ENCODE data around the gene ZNF777. TPM values are rescaled to one million over a fixed set of nuclear protein-coding genes. Genes with fewer than 3 reads are reported as not detected.

Gene ZNF777
- total and polyA plus RNA-seq, 9 of the 15 experiments (the other 6 are each of a cell fraction or from before 2014, with no cell fraction given) = 0.11 to 32.6 (median 9.0) TPM

DNA sequence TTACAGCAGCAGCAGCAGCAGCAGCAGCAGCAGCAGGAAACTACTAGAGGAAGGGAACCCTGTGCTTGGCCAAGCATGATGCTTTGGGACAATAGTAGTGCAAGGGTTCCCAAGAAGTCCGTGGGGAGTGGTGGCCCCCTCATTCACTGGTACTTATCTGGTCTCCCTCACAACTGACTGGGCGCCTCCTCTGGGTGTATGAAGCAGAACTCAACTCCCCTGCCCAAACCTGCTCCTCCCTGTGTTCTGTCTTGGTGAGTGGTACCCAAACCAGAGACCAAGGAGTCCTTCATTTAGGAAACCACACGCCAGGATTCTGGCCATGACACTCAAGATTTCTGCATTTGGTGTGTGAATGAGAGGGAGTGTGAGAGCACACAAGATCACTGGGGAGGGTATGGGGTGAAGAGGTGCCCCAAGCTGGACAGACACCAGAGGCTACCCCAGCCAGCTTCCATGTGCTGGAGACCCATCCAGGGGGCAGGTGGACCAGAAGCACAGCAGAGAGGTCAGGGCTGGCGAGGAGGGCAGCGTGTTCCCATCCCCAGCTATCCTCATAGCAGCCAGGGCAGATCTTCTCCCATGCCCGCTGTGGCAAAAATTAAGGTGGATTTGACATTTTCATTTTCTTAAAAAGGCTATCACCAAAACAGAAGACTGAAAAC is 10.6 kb upstream of the ZNF777 start:
- Histone ChIP-seq H3K79me2 (ENCODE audit: control insufficient read depth, insufficient read depth, low read length) (no peaks in the 10 kb centered on the region), H3K9me1 (ENCODE audit: control insufficient read depth, insufficient read depth, low read length) (no peaks in the 10 kb centered on the region), H3K9ac (ENCODE audit: insufficient read depth in 1 of 2, low read depth in 2 of 2, low read length in 2 of 2) (no peak overlapping the region), H3K9me3 (replicated peaks; ENCODE audit: control insufficient read depth, insufficient read depth, low read depth, low read length) (no peaks in the 10 kb centered on the region; the same call in 1 of the 2 replicates), H4K20me1 (replicated peaks; ENCODE audit: control insufficient read depth, insufficient read depth, low read length) (no peaks in the 10 kb centered on the region), H3K27me3 (ENCODE audit: control insufficient read depth in 2 of 2, insufficient read depth in 2 of 2, low read length in 2 of 2) (no peaks in the 10 kb centered on the region), H3K4me1 (replicated peaks in 1 of 2; ENCODE audit: control insufficient read depth in 2 of 2, insufficient read depth in 2 of 2, low read length in 2 of 2) (no peaks in the 10 kb centered on the region; a peak in 1 of 5 replicates), H3K36me3 (ENCODE audit: control insufficient read depth, insufficient read depth, low read length) (peaks cover 40% of the 10 kb centered on the region), H3K4me2 (ENCODE audit: insufficient read depth, low read length) (no peak overlapping the region), H3K27ac (ENCODE audit: extremely low read depth, low read depth, low read length) (no peak overlapping the region), H3K4me3 (no peak overlapping the region), H2AFZ (ENCODE audit: low read depth, low read length) (no peak overlapping the region)
- no peak for FAIRE-seq
- POLR2A ChIA-PET = no interaction called here
- intact Hi-C loops (cut with micrococcal nuclease) (loop anchor here (5.0 kb wide), 1 partner anchor 684 kb away; no protein-coding TSS in a partner anchor), in situ Hi-C loops (cut with MboI) (no loop called here)
- no peak for DNase-seq (ENCODE audit: extremely low read depth in 1 of 4, low spot score in 3 of 4)
- CTCF ChIA-PET (ENCODE audit: low intra/inter-chr PET ratio) = interaction anchor here (0.5 kb wide), 1 partner anchor 761 kb away, joined by 3 read pairs; no protein-coding TSS in a partner anchor
- no TSS peak for BruUV-seq (replicated peaks)
- WGBS (ENCODE audit: insufficient coverage, low coverage, missing lambda C conversion rate) = 77% methylated on average over 6 of the region's 6 CpGs
- ATAC-seq = peak; percentile 28
- TF ChIP-seq, protein P1, sequence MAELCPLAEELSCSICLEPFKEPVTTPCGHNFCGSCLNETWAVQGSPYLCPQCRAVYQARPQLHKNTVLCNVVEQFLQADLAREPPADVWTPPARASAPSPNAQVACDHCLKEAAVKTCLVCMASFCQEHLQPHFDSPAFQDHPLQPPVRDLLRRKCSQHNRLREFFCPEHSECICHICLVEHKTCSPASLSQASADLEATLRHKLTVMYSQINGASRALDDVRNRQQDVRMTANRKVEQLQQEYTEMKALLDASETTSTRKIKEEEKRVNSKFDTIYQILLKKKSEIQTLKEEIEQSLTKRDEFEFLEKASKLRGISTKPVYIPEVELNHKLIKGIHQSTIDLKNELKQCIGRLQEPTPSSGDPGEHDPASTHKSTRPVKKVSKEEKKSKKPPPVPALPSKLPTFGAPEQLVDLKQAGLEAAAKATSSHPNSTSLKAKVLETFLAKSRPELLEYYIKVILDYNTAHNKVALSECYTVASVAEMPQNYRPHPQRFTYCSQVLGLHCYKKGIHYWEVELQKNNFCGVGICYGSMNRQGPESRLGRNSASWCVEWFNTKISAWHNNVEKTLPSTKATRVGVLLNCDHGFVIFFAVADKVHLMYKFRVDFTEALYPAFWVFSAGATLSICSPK (IDR thresholded peaks at IDR 0.05; ENCODE audit: borderline replicate concordance) = no peak
- TF ChIP-seq WHSC1 (IDR thresholded peaks at IDR 0.05; ENCODE audit: low read length) (no peak), ZNF76 (CRISPR knock-in tag; IDR thresholded peaks at IDR 0.05; ENCODE audit: borderline replicate concordance) (no peak), TCF7 (IDR thresholded peaks at IDR 0.05; ENCODE audit: borderline replicate concordance) (no peak), TAF15 (IDR thresholded peaks at IDR 0.05; ENCODE audit: low read depth, low read length) (no peak)
- TF ChIP-seq, protein P2, sequence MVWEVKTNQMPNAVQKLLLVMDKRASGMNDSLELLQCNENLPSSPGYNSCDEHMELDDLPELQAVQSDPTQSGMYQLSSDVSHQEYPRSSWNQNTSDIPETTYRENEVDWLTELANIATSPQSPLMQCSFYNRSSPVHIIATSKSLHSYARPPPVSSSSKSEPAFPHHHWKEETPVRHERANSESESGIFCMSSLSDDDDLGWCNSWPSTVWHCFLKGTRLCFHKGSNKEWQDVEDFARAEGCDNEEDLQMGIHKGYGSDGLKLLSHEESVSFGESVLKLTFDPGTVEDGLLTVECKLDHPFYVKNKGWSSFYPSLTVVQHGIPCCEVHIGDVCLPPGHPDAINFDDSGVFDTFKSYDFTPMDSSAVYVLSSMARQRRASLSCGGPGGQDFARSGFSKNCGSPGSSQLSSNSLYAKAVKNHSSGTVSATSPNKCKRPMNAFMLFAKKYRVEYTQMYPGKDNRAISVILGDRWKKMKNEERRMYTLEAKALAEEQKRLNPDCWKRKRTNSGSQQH (CRISPR knock-in tag; IDR thresholded peaks at IDR 0.05) = no peak
- TF ChIP-seq, protein P3, sequence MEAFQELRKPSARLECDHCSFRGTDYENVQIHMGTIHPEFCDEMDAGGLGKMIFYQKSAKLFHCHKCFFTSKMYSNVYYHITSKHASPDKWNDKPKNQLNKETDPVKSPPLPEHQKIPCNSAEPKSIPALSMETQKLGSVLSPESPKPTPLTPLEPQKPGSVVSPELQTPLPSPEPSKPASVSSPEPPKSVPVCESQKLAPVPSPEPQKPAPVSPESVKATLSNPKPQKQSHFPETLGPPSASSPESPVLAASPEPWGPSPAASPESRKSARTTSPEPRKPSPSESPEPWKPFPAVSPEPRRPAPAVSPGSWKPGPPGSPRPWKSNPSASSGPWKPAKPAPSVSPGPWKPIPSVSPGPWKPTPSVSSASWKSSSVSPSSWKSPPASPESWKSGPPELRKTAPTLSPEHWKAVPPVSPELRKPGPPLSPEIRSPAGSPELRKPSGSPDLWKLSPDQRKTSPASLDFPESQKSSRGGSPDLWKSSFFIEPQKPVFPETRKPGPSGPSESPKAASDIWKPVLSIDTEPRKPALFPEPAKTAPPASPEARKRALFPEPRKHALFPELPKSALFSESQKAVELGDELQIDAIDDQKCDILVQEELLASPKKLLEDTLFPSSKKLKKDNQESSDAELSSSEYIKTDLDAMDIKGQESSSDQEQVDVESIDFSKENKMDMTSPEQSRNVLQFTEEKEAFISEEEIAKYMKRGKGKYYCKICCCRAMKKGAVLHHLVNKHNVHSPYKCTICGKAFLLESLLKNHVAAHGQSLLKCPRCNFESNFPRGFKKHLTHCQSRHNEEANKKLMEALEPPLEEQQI (IDR thresholded peaks at IDR 0.05) = no peak
- TF ChIP-seq, protein P4, sequence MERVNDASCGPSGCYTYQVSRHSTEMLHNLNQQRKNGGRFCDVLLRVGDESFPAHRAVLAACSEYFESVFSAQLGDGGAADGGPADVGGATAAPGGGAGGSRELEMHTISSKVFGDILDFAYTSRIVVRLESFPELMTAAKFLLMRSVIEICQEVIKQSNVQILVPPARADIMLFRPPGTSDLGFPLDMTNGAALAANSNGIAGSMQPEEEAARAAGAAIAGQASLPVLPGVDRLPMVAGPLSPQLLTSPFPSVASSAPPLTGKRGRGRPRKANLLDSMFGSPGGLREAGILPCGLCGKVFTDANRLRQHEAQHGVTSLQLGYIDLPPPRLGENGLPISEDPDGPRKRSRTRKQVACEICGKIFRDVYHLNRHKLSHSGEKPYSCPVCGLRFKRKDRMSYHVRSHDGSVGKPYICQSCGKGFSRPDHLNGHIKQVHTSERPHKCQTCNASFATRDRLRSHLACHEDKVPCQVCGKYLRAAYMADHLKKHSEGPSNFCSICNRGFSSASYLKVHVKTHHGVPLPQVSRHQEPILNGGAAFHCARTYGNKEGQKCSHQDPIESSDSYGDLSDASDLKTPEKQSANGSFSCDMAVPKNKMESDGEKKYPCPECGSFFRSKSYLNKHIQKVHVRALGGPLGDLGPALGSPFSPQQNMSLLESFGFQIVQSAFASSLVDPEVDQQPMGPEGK (CRISPR knock-in tag; IDR thresholded peaks at IDR 0.05; ENCODE audit: borderline replicate concordance) = no peak
- TF ChIP-seq, protein P5, sequence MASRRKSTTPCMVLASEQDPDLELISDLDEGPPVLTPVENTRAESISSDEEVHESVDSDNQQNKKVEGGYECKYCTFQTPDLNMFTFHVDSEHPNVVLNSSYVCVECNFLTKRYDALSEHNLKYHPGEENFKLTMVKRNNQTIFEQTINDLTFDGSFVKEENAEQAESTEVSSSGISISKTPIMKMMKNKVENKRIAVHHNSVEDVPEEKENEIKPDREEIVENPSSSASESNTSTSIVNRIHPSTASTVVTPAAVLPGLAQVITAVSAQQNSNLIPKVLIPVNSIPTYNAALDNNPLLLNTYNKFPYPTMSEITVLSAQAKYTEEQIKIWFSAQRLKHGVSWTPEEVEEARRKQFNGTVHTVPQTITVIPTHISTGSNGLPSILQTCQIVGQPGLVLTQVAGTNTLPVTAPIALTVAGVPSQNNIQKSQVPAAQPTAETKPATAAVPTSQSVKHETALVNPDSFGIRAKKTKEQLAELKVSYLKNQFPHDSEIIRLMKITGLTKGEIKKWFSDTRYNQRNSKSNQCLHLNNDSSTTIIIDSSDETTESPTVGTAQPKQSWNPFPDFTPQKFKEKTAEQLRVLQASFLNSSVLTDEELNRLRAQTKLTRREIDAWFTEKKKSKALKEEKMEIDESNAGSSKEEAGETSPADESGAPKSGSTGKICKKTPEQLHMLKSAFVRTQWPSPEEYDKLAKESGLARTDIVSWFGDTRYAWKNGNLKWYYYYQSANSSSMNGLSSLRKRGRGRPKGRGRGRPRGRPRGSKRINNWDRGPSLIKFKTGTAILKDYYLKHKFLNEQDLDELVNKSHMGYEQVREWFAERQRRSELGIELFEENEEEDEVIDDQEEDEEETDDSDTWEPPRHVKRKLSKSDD (conservative IDR thresholded peaks at IDR 0.05; ENCODE audit: low read length) = no peak

Data from K562 (cell line).